ENCODE results near the gene CMTM1.

DNA sequence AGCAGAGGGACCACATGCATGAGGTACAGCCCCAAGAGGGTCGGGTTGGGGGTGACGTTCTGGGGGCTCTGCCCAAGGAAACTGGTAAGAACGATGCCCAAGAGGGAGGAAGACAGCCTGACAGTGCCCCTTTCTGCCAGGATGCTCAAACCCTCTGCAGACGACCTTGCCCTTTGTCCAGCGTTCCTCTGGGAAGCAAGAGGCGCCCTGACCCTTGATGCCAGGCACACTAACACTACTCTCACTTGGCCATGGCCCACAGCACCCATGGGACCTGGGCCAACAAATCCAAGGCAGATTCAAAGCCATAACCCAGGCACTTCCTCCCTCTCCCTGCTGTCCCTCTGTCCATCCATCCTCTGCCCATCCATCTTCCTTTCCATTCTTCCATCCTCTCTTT, 36.8 kb upstream of the CMTM1 start:
- TF ChIP-seq CTCF (IDR thresholded peaks at IDR 0.05) = no peak
- no peak for TF ChIP-seq POLR2A (IDR thresholded peaks at IDR 0.05)
- no peak for TF ChIP-seq EP300 (IDR thresholded peaks at IDR 0.05)
- no peak for TF ChIP-seq POLR2AphosphoS5 (IDR thresholded peaks at IDR 0.05)

All from gastroesophageal sphincter (tissue), 3 donors.